ENCODE data around the gene SAMSN1.

Gene SAMSN1

GRCh38 chr21:14545906-14546480 is at the start of gene SAMSN1:
Gene SAMSN1, minus strand, starts transcription at chr21:14546315. Its CDS starts 54 bp downstream, at chr21:14546261.
- H3K4me1 ChIP-seq, result no peaks in the 10 kb centered on the region
- no peak within 1 kb of the TSS for H3K4me2 ChIP-seq (ENCODE audit: low read length)
- no peaks in the 10 kb centered on the region for H3K79me2 ChIP-seq
- H3K27me3 ChIP-seq (ENCODE audit: control insufficient read depth, insufficient read depth, low read length), result no peaks in the 10 kb centered on the region
- no peak within 1 kb of the TSS for H2AFZ ChIP-seq
- no peak within 1 kb of the TSS for H3K4me3 ChIP-seq (ENCODE audit: low read depth, low read length)
- no peaks in the 10 kb centered on the region for H3K36me3 ChIP-seq (ENCODE audit: control insufficient read depth, insufficient read depth, low read length)
- no peak for TF ChIP-seq CTCF (IDR thresholded peaks at IDR 0.05)
- H3K9ac ChIP-seq, result no peak within 1 kb of the TSS
- H3K27ac ChIP-seq, result no peak within 1 kb of the TSS
- no peaks in the 10 kb centered on the region for H3K9me3 ChIP-seq (ENCODE audit: control insufficient read depth, low read length)

- H3K9me3 ChIP-seq (ENCODE audit: control insufficient read depth, low read length), result no peaks in the 10 kb centered on the region
- no peaks in the 10 kb centered on the region for H3K4me1 ChIP-seq
- H2AFZ ChIP-seq, result no peak overlapping the region
- no peak overlapping the region for H3K9ac ChIP-seq
- no peaks in the 10 kb centered on the region for H3K27me3 ChIP-seq (ENCODE audit: control insufficient read depth, insufficient read depth, low read length)
- H3K27ac ChIP-seq, result no peak overlapping the region
- no peaks in the 10 kb centered on the region for H3K36me3 ChIP-seq (ENCODE audit: control insufficient read depth, insufficient read depth, low read length)
- no peak overlapping the region for H3K4me2 ChIP-seq (ENCODE audit: low read length)
- no peak overlapping the region for H3K4me3 ChIP-seq (ENCODE audit: low read depth, low read length)
- TF ChIP-seq CTCF (IDR thresholded peaks at IDR 0.05), result no peak
- no peaks in the 10 kb centered on the region for H3K79me2 ChIP-seq
Measured at GRCh38 chr21:14595449-14595848, 49.3 kb upstream of the SAMSN1 start.

GRCh38 chr21:14594967-14595366 is 48.9 kb upstream of the SAMSN1 start:
- no peak overlapping the region for H3K27ac ChIP-seq
- TF ChIP-seq CTCF (IDR thresholded peaks at IDR 0.05), result no peak

GRCh38 chr21:14593230-14593629 is 47.1 kb upstream of the SAMSN1 start:
- no peaks in the 10 kb centered on the region for H3K79me2 ChIP-seq
- H3K4me3 ChIP-seq (ENCODE audit: low read depth, low read length), result no peak overlapping the region
- no peaks in the 10 kb centered on the region for H3K9me3 ChIP-seq (ENCODE audit: control insufficient read depth, low read length)
- H3K27me3 ChIP-seq (ENCODE audit: control insufficient read depth, insufficient read depth, low read length), result no peaks in the 10 kb centered on the region
- TF ChIP-seq CTCF (IDR thresholded peaks at IDR 0.05), result no peak
- H3K27ac ChIP-seq, result no peak overlapping the region
- no peak overlapping the region for H3K4me2 ChIP-seq (ENCODE audit: low read length)
- no peak overlapping the region for H3K9ac ChIP-seq
- H3K4me1 ChIP-seq, result no peaks in the 10 kb centered on the region
- no peaks in the 10 kb centered on the region for H3K36me3 ChIP-seq (ENCODE audit: control insufficient read depth, insufficient read depth, low read length)
- H2AFZ ChIP-seq, result no peak overlapping the region

More at GRCh38 chr21:14594967-14595366, 48.9 kb upstream of the SAMSN1 start:
- Histone ChIP-seq H3K27me3 (ENCODE audit: control insufficient read depth, insufficient read depth, low read length) (no peaks in the 10 kb centered on the region), H3K9ac (no peak overlapping the region), H3K9me3 (ENCODE audit: control insufficient read depth, low read length) (no peaks in the 10 kb centered on the region), H2AFZ (no peak overlapping the region), H3K36me3 (ENCODE audit: control insufficient read depth, insufficient read depth, low read length) (no peaks in the 10 kb centered on the region), H3K79me2 (no peaks in the 10 kb centered on the region), H3K4me2 (ENCODE audit: low read length) (no peak overlapping the region), H3K4me3 (ENCODE audit: low read depth, low read length) (no peak overlapping the region), H3K4me1 (no peaks in the 10 kb centered on the region)

- Histone ChIP-seq H3K9me3 (ENCODE audit: control insufficient read depth, low read length) (no peaks in the 10 kb centered on the region), H3K36me3 (ENCODE audit: control insufficient read depth, insufficient read depth, low read length) (no peaks in the 10 kb centered on the region), H3K27ac (no peak overlapping the region), H3K9ac (no peak overlapping the region), H3K4me1 (no peaks in the 10 kb centered on the region), H3K27me3 (ENCODE audit: control insufficient read depth, insufficient read depth, low read length) (no peaks in the 10 kb centered on the region), H3K4me2 (ENCODE audit: low read length) (no peak overlapping the region), H2AFZ (no peak overlapping the region), H3K79me2 (no peaks in the 10 kb centered on the region), H3K4me3 (ENCODE audit: low read depth, low read length) (no peak overlapping the region)
- no peak for TF ChIP-seq CTCF (IDR thresholded peaks at IDR 0.05)
Measured at GRCh38 chr21:14592296-14593000, 46.3 kb upstream of the SAMSN1 start.

All from parathyroid adenoma (tissue), 2 donors.